Heart left ventricle (tissue), 13 donors: ENCODE data around the gene ATP23.

ENCODE experiments used
- CTCF ChIP-seq, 12 donors: fragments of 200-600 bp; sonication (generic) in 4 of 12; IDR thresholded peaks; one replicate each; pipeline versions ENCODE4 v1.5.0 to v1.8.0; 2018 to 2022; ENCODE audit warnings: antibody characterized with exemption in 12 of 12, mild to moderate bottlenecking in 5 of 12
- POLR2A ChIP-seq, 2 donors: fragments of 450-650 bp; IDR thresholded peaks; one replicate each; pipeline ENCODE4 v1.6.1; 2017; ENCODE audit warnings: antibody characterized with exemption in 2 of 2, mild to moderate bottlenecking in 2 of 2, moderate library complexity in 2 of 2
- donor health status: ischemic (EF 13 %, LVEDD 7.1; RV severe dilation, severe dysfunction).
- donor health status: DM: no; HTN: yes; CAD: no.
- donor health status: DM: no; HTN: no; CAD: no.
- donor health status: ischemic (EF 25% LVEDD 6.9; RV normal size, moderate dysfunction).
- donor health status: ischemic (EF 25% LVEDD 5.7; RV mildly dilated, moderate dysfunction).
- donor health status: ischemic (EF 35%, LVEDD 5.7; RV mildly dilated, moderate dysfunction).
- donor health status: nonischemic (EF 11% LVEDD 7.7; RV severe dilation, severe dysfunction).
- donor health status: DM: yes; HTN: yes; CAD: no.
- donor health status: PGD.
- donor health status: ischemic (EF 29% LVEDD 5.4; RV normal size, mild dysfunction).
- donor health status: nonischemic (EF 23%, LVEDD 6.1; RV moderate dilation, normal function).

GRCh38 chr12:57935839-57936512, 5.4 kb upstream of the ATP23 start:
- TF ChIP-seq CTCF (IDR thresholded peaks at IDR 0.05), result no peak
- peak in 1 of 2 donors; percentile 46 for TF ChIP-seq POLR2A (IDR thresholded peaks at IDR 0.05)
